ENCODE data around the gene PABPN1.

PABPN1 gene

DNA sequence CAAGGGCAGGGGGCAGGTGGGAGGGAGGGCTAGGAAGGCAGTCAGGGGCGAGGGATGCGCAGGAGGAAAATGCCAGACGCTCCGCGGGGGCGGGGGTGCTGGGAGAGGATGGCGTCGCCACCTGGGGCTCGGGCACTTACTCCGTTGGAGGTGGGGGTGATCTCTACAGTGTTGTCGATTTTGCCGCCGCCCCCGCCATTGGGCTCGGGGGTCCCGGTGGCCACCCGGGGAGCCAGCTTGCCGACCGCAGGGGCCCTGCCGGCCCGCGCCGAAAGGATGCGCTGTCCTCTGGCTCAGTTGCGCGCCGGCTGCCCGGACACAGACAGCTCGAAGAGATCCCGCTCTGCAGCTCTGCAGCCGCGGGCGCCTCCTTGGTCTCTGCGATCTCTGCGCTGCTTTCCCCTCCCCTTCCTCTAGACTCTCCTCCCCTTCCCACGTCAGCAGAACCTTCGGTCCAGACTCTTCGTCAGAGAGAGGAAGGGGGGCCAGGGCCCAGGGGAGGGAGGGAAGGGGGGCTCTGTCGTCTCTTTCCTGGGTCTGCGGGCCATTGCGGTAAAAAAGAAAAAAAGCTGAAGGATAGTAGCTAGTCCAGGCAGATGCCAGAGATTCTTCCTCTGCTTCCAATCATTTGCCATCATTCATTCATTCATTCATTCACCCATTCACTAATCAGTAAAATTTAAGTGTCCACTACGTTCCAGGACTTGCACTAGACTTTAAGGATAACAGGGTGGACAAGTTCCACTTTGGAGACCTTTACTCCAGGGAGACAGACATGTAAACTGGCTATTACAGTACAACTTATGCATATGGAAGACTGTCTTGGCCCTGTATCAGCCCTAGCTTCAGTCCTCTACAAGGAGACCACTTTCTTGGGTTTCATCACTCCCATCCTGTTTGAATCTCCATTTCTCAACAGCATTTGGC is 31.5 kb downstream of the PABPN1 start, which contains the start of gene SLC22A17:
Gene SLC22A17, minus strand, starts transcription at position 382 of the 927 bp plus-strand sequence.
- H3K4me3 ChIP-seq, result peak within 1 kb of the TSS; percentile 21 to 54 (median 45)
- peak within 1 kb of the TSS in 6 of 21 experiments; percentile 17 to 60 (median 38) for H3K27ac ChIP-seq

DNA sequence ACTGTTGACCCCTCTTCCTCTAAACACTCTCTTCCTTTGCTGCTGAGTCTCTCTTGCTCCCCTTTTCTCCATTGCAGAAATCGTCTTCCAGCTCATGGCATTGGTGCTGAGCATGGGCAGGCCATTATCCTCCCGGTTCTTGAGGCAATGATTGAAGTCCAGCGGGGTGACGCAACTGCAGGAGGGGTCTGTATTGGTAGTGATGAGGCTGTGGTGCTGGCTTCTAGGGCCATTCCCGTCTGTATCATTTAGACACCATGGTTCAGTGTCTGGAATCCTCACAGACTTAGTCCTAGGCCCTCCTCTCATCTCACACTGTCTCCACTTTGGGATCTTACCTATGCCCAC is 32.1 kb downstream of the PABPN1 start:
- H3K27ac ChIP-seq, result no peak overlapping the region
- H3K4me3 ChIP-seq, result peak overlapping the region in 1 of 7 experiments; percentile 46

DNA sequence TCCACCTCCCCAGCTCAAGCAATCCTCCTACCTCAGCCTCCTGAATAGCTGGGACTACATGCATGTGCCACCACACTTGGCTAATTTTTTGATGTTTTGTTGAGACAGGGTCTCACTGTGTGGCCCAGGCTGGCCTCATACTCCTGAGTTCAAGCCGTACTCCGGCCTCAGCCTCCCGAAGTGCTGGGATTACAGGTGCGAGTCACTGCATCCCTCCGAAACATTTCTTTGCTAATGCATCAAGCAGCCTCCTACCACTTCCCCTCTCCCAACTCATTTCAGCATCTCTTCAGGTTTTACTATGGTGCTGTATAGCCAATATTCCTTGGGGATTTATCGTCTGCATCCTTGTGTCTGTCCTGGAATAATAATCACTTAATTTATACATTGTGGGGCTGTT is 33.7 kb downstream of the PABPN1 start:
- H3K27ac ChIP-seq, result no peak overlapping the region

DNA sequence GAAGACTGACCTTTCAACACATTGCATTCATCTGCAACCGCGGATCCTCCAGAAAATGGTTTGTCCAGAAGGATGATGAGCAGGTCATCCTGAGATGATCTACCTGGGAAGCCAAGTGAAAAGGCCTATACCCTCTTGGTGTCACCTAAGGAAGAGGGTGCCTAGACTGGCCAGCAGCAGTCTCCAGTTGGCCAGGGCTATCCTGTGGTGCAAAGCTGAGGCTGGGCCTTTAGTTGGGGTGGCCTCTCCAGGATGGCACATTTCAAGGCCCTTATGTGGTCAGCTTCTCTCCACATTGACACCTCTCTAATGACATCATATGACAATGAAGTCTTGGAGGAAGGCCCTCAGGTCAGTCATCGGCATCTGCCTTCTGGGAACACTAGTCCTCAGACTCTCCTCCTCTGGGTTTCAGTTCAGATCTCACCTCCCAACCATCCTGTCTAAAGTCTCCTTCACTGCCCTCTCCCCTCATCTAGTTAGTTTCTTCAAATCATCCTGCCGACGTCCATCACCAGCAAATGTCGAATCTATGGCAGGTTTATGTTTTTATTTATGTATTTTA is 34.7 kb downstream of the PABPN1 start:
- no peak overlapping the region for H3K27ac ChIP-seq
- no peak overlapping the region for H3K4me3 ChIP-seq

More for the DNA sequence above, 33.7 kb downstream of the PABPN1 start:
- no peak overlapping the region for H3K4me3 ChIP-seq

DNA sequence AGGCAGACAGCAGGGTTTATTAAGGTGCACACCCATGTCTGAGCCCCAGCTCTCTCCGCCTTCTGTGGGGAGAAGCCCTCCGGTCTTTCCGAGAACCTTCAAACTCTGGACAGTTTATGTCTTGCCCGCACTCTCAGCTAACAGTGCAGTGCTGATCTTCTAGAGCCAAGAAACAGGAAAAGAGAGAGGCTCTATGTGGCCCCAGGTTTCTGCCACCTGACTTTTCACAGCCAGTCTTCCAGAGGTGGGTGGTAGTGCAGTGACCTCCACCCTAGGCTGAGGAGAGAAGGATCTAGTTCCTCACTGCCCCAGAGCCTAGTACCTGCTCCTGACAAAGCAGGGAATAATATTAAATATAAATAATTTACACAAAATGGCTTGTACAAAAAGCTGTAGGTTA is 35.4 kb downstream of the PABPN1 start:
- H3K4me3 ChIP-seq, result no peak overlapping the region

DNA sequence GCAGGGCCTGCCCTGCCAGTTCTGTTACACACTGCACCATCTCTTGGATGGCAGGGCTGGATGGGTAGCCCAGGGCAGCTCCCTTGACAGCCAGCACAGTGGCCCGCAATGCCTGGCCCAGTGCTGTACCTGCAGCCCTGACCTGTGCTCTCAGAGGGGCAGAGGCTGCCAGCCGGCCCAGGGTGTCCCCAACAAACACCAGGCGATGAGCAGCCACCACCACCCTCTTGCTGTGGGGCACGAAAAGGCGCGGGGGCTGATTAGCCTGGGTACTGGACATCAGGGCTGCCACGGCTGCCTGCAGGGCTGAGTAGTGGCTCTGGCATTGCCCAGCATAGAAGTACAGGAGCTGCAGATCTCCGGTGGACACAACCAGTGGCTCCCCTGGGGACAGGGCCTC is 36.0 kb downstream of the PABPN1 start:
- Histone ChIP-seq H3K27ac (no peak overlapping the region), H3K4me3 (no peak overlapping the region)

More for the DNA sequence above, 35.4 kb downstream of the PABPN1 start:
- no peak overlapping the region for H3K27ac ChIP-seq

DNA sequence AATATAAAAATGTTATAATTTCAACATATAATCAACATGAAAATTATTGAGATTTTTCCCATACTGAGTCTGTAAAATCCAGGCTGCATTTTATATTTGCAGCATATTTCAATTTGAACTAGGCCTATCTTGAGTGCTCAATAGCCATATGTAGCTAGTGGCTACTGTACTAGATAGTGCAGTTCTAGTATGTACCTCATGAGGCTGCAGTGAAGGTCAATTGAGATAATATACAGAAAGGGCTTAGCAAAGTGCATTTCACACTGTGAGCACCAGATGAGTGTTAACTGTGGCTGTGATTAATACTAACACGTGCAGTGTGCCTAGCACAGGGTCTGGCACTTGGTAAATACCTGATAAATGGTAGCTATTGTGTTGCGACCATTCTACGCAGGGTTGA is 36.8 kb downstream of the PABPN1 start:
- Histone ChIP-seq H3K27ac (no peak overlapping the region), H3K4me3 (no peak overlapping the region)

DNA sequence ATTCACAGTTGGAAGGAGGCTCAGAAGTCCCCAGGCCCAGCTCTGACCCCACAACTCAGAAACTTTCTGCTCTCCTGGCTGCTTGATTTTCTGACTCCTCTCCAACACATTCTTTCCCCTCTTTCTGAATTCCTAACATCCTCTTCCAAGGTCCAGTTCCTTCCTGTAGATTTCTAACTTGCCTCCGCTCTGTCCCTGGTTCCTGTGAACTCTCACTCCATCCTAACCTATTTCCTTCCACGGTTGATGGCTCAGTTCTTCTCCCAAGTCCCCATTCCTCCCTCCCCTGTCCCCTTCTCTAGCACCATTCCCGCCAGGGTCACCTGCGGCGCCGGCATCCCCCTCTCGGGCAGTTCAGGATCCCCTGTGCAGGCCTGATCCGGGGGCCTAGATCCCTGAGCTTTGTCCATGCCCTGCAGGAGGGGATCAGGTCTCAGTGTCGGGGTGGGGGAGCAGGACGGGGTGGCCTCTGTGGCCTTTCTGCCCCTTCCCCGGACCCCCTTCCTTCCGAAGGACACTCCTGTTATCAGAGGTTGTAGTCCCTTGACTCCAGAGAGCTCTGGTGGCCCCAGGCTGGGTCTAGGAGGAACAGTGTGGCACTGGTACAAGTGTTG is 37.4 kb downstream of the PABPN1 start:
- no peak overlapping the region for H3K4me3 ChIP-seq
- peak overlapping the region in 1 of 21 experiments; percentile 30 for H3K27ac ChIP-seq

DNA sequence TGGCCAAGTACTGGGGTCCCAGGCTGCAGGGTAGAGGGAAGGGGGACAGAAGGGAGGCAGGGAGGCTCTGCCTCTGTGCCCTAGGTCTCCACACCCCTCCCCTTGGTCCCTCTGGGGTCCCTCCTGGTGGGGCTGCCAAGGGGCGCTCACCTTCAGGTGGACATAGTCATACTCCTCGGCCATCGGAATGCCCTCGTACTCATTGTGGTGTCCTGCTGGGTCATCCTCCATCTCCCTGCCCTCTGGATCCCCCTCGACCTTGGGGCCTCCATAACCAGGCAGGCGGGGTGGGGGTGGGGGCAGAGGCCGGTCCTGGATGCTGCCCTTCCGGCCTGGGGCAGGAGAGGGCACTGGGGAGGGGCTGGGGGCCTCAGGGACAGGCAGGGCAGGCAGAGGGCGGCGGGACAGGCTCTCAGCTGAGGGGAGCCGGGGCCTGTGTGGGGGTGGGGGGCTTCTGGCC is 37.9 kb downstream of the PABPN1 start:
- Histone ChIP-seq H3K4me3 (no peak overlapping the region), H3K27ac (peak overlapping the region in 2 of 21 experiments; percentile 30 to 31)

DNA sequence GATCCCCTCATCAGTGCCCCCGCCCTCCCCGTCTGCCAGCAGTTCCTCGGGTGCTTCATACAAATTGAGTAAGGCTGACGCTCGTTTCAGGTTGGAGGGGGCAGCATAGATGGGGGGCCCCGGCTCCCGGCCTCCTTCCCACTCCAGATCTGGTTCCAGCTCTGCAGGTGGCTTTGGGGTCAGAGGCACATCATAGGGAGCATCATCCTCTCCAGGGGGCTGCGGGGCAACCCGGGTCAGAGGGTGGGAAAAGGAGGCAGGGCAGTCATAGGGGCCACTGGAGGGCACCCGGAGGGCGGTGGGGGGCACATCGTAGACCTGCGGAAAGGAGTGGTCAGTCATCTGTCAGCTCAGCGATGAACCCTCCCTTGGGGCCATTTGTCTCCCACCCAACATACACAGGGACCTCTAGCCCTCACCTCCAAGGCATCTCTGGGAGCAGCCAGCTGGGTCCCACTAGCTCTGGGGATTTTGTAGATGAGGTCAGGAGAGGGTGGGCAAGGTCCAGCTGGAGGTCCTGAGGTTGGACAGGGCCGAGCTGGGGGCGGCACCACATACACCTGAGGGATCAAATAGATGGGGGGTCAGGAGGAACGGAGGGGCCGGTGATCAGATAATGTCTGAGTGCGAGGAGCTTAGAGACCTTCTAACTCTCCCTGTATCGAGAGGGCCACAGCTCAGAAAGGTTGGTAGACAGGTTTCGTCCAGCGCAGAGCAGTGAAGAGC is 38.6 kb downstream of the PABPN1 start:
- no peak overlapping the region for H3K4me3 ChIP-seq
- peak overlapping the region in 9 of 21 experiments; percentile 1 to 66 (median 42) for H3K27ac ChIP-seq

DNA sequence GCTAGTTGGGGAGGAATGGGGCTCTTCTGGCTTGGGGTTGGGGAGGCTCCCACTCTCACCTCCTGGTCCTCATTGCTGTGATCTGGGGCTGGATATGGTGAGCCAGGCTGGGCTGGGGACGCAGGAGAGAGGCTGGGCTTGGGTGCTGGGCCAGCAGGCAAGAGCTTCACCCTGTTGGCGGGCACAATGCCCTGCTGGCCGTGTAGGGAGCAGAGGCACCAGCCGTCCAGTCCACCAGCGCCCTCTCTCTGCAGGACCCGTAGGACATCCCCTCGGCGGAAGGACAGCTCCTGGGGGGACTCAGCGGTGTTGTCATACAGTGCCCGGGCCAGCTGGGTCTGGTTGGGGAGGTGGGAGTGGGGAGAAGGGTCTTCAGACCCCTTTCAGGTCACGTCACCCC is 39.2 kb downstream of the PABPN1 start:
- H3K27ac ChIP-seq, result peak overlapping the region in 9 of 21 experiments; percentile 1 to 66 (median 42)
- H3K4me3 ChIP-seq, result no peak overlapping the region

DNA sequence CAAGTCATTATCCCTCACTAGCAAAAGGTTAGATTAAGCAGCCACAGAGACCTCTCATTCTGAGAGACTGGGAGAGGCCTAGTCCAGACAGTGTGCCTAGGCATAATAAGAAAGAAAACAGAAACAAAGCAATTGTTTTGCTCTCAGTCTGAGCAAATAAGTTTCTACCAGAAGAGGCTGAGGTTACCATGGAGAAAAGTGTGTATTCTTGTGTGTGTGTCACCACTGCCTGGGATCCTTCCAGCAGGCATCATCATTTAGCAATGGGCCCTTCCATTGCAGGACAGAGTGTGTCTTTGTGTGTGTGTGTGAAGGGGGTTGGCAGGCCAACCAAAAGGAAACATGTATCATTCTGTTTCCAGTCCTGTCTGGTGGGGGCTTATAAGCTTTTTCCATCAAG is 40.1 kb downstream of the PABPN1 start:
- peak overlapping the region in 2 of 21 experiments; percentile 20 to 57 for H3K27ac ChIP-seq
- no peak overlapping the region for H3K4me3 ChIP-seq

DNA sequence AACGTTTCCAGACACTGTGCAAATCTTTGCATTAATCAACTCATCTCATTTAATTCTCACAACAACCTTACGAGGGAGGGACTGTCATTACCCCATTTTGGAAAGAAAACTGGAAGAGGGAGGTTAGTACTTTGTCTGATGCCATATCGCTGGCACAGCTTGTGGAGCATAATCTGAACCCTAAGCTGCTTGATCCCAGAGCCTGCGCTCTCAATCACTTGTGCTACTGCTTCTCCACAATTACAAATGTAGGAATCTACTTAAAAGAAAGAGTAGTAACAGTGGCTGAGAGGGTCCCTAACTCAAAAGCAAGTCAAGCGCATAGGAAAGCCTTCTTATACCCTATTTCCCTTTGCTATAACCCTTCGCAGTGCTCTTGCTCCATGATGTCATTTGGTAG is 40.5 kb downstream of the PABPN1 start:
- no peak overlapping the region for H3K4me3 ChIP-seq
- peak overlapping the region in 1 of 21 experiments; percentile 3 for H3K27ac ChIP-seq

DNA sequence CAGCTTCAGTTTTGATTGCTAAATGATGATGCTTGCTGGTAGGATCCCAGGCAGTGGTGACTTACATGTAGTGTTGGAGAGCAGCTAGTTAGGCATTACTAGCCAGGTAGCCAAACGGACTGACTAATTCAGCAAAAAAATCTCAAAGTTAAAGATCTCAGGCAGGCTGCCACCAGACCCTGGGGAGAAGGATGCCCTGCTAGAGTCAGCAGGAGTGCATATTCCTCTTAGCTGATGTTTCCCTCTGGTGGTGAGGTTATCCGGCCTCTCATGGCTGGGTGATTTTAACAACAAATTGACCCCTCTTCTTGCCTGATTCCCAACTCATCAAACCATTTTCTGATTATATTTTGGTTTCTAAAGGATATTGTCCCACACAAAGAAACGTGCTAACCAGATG is 40.9 kb downstream of the PABPN1 start:
- peak overlapping the region in 1 of 21 experiments; percentile 3 for H3K27ac ChIP-seq
- H3K4me3 ChIP-seq, result no peak overlapping the region

DNA sequence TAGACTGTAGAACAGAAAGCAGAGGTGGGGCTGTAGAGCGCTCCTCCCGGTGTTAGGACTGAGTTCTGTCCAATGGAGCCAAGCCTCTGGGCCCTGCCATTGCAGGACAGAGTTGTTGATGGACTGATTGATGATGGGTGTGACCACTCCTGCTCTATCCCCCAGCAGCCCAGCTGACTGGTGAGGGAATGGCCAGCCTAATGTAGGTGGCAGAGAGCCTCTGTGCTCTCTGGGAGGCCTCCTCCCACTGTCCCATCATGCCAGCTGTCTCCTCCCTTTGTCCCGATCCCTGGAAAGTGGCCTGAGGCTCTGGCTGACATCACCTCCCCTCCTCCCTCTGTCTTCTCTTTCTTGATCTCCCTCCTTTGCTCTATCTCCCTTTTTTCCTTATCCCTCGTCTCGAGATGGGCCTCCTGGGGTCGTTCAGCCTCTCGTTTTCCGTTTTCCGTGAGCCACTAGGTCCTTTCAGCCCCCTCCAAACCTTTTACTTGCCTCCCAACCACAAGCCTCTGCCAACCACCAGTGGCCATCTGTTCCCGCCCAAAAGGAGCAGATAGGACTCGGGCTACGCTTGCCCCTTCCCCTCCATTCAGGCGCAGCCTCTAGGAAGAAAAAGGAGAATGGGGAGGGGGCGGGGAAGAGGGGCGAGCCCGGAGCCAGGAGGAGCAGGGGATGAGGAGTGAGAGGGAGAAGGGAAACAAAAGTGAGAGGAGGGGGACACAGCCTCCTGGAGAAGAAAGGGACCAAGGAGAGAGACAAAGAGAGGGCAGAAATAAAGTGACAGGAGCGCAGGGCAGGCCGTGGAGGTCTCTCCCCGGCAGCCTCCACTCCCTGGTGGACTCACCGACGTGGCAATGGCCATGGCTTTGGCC is 43.1 kb downstream of the PABPN1 start:
- peak overlapping the region; percentile 44 to 63 (median 51) for H3K4me3 ChIP-seq
- H3K27ac ChIP-seq, result peak overlapping the region; percentile 48 to 99 (median 96)

DNA sequence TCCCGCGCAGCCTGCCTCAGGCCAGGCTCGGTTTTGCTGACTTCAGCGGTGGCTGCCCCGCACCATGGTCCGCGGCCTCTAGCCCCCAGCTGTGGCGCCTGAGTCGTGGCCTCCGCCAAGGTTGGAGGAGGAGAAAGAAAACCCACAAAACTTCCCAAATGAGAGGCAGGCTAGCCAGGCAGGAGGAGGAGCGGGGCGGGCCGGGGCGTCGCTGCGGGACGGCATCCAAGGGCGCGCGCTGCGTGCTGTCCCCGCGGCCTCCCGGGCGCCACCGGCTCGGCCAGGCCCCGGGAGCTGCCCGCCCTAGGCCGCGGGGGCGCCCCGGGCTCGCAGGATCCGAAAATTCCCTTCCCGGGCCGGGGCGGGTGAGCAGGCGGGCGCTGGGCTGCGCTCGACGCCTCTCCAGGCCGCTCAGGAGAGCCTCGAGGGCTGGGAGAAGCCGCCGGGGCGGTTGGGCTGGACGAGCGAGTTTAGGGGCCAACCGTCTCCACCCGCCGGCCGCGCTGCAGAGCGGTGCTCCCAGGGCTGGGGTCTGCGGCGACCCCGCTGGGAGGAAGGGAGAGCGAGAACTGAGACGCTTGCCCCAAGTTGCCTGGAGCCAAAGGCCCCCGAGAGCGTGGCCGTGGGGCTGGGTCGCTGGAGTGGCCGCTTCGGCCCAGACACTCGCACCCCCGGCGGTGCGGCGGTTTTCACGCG is 43.9 kb downstream of the PABPN1 start, which contains the start of gene EFS:
Gene EFS, minus strand, starts transcription at position 137 of the 696 bp plus-strand sequence. CDS start 147 bp downstream, outside the sequence.
- Histone ChIP-seq H3K27ac (peak within 1 kb of the TSS; percentile 48 to 99 (median 96)), H3K4me3 (peak within 1 kb of the TSS; percentile 44 to 63 (median 51))

DNA sequence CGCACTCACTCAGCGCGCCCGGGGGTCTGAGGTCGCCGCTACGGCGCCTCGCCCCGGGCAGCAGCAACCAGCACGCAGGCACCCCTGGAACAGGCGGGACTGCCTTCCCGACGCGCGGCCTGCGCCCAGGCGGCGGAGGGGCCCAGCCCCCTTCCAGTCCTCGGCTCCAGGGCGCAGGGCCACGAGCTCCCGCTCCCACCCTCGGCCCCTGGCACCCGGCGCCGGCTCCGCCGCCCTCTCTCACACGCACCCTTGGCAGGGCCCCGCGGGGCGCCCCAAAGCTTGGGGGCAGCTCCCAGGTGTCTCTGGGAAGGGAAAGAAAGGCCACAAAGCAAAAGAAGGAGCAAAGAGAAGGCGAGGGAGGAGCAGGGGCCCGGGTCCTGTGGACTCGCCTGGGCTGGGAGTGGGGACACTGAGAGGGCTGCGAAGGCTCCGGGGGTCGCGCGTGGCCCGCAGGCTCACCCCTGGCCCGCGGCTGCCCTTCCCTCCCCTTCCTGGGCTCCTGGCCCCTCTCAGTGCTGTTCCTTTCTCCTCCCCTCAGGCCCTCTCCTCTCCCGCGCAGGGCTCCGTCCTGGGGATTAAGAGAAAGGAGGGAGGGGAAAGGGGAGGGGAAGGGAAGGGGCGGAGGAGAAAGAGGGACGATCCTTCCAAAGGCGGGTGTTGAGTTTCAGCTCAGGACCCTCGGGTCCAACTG is 44.6 kb downstream of the PABPN1 start:
- Histone ChIP-seq H3K4me3 (peak overlapping the region; percentile 44 to 63 (median 51)), H3K27ac (peak overlapping the region; percentile 48 to 99 (median 96))

All from skin epidermis (tissue), 12 donors.